Umbilical cord (tissue), 2 donors: ENCODE results near the gene MOB3B. TPM values are rescaled to one million over a fixed set of nuclear protein-coding genes. Genes with fewer than 3 reads are reported as not detected.
"Not testable (repeated sequence)": the region's sequence is repeated elsewhere in the genome, so short reads cannot be mapped to it uniquely, and the experiment has no call there.

Experiments used
- DNase-seq: peaks from one replicate; pipeline ENCODE4 v3.0.0-alpha.2; 2015; ENCODE audit warnings: low spot score
- total RNA-seq: library from RNA; depleted of rRNA; stranded (reverse); fragments of >200 nt; gene quantifications from one replicate; pipeline ENCODE4 v1.2.3, GENCODE V29; 2014; ENCODE audit warnings: low replicate concordance; ENCODE audit not compliant: insufficient read depth

MOB3B gene
- total RNA-seq, 1 donor from 2014 or later = 5.8 TPM

DNA sequence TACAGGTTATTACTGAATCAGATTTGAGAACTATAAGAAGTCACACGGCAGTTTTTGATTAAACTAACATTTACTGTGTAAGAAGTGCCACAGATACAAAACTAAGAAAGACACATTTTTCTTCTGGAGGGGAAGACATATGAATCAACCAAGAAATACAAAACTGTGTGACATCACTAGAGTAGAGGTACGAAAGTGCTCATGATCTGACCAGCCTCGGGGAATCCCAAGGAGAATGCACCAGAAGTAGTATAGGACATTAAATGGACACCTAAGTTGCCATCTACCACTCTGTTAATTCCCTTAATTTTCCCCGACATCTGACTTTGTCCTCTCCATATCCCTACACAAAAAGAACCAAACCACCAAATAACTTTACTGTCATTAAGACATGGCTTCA, 10.8 kb downstream of the MOB3B start:
- no peak for DNase-seq

DNA sequence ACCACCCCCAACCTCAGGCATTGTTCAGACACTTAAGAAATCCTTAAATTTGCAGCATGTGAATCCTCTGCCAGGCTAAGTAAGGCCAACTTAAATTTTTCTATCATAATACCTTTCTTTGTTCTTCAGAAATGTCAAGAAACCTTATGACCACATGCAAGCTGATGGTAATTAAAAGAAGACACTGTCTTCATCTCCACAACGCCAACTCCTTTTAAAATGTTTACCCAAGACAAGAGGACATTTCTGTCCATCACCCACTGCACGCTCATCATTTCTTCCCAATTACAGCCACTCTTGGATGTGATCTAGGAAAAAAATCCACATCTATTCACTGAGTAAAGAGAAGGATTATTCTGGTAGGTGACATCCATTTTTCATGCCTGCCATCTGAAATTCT, 11.6 kb downstream of the MOB3B start:
- DNase-seq = no peak

DNA sequence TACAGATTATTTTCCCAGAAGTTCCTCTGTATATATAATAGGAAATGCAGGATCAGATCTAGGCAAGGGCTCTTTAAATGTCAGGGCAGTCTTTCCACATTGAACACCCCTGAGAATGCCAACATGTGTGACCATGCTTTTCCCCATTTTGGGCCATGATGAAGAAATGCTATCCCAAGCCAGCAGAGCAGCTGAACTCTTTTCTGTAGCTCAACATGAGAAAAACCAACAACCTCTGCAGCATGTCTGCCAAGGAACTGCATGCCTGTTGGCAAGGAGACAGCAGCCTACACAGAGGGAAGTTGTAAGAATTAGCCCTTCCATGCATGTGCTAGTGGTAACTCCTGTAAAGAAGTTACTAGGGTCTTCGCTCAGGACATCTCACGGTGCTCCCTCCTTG, 15.1 kb downstream of the MOB3B start:
- DNase-seq = peak; percentile 32

DNA sequence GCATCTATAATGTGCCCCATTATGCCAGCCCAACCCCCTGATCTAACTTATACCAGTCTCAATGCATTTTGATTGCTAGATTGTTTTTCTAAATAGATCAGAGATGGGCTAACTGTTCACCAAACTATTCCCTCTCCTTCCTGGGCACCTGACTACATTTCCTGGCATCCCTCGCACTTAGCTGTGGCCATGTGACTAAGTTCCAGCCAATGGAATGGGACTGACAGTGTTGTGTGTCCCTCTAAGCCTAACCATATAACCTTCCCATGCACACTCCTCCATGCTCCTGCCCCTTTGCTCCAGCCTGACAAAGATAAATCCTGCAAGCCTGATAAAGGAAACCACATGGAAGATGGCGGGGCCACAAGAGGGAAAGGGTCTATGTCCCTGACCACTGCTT, 17.8 kb downstream of the MOB3B start:
- no peak for DNase-seq

- no peak for DNase-seq
These were observed 18.8 kb downstream of the MOB3B start for GRCh38 chr9:27510780-27511179.

GRCh38 chr9:27506981-27507380, 22.6 kb downstream of the MOB3B start:
- DNase-seq = no peak

DNA sequence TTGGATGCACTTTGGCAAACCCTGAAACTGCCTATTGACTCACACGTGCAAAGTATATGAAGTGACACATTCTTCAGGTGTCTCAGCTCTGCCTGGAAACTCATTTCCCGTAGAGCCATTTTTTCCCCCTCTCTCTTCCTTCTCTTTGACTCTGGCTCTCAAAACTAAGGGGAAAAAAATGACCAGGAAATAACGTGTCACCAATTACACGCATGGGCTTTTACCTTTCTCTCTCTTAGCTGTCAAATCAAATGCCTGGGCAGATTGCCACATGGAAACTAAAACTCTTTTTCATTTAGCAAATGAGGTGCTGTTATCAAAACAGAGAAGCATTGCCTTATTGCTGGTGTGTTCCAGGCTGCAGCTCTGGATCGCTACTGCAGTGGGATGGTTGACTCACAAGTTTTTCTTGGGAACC, 23.9 kb downstream of the MOB3B start:
- DNase-seq = no peak

- DNase-seq = no peak
These were observed 25.4 kb downstream of the MOB3B start for GRCh38 chr9:27504259-27504658.

DNA sequence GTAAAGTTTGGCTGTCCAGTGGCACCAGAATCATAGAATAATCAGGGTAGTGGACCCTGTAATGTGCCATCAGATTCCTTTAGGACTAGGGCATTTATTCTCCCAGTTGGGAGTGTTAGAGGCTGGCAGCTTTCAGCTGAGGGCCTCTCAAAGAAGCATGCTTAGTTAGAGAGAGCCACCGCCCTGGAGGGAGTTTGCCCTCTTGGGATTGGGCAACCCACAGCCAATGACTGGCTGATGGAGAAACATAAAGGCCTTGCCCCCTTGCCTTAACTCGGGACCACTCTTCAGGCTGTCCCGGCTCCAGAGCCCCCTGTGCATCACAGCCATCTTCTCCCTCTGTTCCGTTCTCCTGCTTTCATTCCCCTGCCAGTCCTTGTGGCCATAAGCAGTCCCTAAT, 26.0 kb downstream of the MOB3B start:
- DNase-seq = no peak

DNA sequence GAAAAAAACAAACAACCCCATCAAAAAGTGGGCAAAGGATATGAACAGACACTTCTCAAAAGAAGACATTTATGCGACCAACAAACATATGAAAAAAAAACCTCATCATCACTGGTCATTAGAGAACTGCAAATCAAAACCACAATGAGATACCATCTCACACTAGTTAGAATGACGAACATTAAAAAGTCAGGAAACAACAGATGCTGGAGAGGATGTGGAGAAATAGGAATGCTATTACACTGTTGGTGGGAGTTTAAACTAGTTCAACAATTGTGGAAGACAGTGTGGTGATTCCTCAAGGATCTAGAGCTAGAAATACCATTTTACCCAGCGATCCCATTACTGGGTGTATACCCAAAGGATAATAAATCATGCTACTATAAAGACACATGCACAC, 28.7 kb downstream of the MOB3B start:
- DNase-seq = not testable (repeated sequence)

- DNase-seq = peak; percentile 42
These were observed 30.2 kb downstream of the MOB3B start for GRCh38 chr9:27499451-27499850.

DNA sequence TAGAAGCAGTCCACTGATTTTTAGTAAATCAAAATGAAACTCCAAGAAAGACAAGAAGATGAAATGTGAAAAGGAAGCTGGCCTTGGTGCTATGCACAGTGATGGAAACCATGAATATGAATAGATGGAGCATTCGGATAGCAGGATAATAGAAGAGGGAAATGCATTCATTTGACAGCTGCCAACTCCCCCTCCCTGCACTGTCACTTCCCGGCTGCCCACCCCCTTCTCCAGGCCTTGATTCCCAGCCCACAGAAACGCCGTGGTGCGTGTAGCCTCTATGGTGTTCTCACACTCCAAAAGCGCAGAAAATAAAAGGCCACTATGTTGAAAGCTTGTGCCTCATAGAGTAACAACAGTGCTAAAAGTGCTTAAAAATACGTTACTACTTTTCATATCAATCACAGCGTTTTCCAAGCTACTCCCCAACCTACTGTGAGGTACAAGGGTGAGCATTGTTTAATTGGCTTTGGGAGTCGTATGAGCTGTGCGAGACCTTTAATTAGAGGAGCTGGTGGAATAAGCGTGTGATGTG, 31.7 kb downstream of the MOB3B start:
- no peak for DNase-seq

GRCh38 chr9:27496135-27496504, 33.5 kb downstream of the MOB3B start:
- DNase-seq = peak; percentile 8

GRCh38 chr9:27495480-27496134, 34.0 kb downstream of the MOB3B start:
- DNase-seq = no peak

- DNase-seq = peak; percentile 15
These were observed 38.5 kb downstream of the MOB3B start for GRCh38 chr9:27491154-27491553.

DNA sequence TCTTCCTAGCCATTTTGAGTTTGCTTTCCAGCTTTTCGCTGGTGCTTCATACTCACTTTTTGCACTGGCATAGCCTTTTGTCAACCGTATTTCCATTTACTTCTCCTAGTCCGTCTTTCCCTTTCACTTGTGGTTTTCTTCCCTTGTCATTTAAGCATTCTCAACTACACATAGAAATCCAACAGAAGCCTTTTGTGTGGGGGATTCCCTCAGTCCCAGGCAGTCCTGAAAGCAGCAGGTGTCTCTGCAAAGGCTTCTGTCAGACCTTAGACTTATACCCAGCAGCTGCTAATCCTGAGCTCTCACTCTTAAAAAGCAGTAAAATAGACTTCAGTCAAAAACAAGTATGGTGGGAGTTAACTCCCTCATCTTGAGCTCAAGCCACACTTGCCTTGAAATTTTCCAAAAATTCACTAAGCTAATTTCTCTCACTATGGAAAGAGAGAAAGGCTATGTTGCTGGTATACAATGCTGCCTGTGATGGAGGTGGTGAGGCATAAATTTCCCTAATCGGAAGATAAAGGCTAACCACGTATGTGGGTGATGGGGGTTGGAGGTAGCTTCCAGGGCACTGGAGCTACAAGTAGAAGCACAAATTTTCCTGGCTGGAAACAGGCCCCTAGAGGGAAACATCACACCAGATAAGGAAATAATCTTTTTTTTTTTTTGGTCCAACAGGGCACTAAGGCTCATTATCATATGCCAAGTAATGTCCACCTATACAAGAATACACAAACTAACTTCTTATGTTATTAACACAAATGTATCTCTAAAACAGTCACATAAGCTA, 40.3 kb downstream of the MOB3B start:
- DNase-seq = no peak

DNA sequence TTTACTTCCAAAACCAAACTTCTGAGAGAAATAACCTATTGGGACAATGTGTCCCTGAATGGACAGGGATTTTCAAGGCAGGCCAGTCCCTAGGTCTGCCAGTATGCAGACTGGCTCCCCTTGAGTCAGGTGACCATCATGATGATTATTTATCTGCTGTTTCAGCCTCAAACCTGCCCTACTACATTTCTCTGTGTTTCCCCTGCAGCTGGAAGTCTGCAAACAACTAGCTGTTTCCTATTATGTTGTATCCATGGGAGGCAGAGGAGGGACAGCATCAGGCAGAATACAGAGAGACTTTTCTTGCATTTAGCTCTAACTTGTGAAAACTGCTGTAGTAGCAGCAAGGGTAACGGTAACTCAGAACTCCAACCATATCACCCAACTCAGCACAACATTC, 41.7 kb downstream of the MOB3B start:
- DNase-seq = peak; percentile 27

DNA sequence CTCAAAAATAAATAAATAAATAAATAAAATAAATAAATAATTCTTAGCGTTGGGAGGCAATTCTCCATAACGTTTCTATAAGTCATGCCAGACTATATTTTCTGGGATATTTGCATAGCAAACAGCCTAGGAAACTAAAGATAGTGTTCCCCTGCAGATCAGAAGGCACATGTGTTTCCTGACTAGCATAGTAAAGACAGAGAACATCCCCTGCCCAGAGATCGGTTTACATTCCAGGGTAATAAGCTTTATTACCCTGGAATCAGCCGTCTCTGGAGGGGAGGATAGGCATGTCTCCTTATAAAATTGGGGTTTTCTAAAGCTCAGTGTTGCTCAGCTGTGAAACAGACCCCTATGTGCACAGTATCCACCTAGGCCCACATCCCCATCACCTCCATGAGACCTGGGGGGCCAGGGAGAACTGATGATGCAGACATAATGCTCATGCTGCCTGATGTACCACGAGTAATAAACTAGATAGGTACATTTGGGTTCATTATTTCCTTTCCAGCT, 42.4 kb downstream of the MOB3B start:
- peak; percentile 18 for DNase-seq

DNA sequence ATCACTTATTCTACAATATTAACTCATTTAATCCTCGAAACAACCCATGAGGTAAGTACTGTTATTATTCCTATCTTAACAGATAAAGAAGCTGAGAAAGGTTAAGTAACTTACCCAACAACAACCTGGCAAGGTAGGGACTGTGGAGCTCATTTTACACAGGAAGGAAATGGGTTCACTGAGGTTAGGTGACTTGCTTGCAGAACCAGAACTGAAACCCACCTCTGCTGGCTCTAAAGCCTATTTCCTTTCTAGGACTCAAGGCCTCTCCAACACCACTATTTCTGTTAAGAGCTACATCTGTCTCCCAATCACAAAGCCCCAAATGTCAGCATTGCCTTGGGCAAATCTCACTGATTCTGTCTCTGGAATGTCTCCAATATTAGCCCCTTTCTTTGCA, 44.5 kb downstream of the MOB3B start:
- no peak for DNase-seq

DNA sequence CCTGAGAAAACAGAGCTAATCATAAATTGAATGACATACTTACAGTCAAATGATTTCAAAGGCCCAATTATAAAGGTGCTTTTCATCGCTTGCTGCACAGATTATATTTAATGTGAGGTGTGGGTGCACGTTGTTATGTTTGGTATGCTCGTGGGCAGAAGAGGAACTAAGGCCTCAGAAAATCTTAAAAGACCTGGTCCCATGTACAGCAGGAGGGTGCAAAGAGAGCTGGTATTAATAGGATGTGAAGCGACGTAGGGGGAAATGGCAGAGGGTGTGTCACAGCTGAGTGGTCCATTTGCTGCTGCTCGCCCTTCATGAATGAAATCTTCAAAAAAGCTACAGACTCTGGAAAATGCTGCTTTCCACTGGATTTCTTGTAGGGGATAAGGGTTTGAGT, 46.0 kb downstream of the MOB3B start:
- no peak for DNase-seq

DNA sequence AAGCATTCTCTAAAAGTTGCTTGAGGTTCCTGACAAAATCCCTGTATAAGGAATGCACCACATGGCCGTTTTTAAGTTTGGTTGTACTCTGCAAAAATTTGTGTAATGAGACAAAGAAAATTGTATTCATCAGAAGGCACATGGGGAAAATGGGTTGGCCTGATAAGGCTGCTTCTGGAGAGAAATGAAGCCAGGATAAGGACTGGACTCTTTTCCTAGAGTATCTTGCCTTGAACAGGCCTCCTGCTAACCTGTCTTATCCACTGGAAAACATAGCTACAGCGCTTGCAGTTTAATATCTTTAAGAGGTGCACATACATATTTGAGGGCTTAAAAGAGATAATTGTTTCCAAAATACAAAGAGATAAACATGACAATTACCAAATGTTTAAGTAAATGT, 46.9 kb downstream of the MOB3B start:
- DNase-seq = no peak

DNA sequence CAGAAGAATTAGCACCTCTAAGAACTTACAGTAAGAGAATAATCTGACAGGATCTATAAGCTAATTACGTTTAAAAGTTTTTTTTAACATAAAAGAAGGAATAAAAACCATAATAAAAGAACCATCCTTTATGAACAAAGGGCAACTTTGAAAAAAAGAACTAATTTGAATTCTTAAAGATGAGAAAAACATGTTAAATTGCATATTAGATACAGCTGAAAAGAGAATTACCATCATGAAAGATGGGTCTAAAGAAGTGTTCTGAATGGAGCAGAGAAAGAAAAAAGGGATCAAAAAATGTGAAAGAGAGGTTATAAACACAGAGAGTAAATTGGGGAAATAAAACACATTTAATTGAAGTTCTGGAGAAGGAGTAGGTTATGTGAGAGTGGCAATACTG, 51.3 kb downstream of the MOB3B start:
- DNase-seq = no peak
